A549 treated with CORT108297 at 1 μM for 4 hours (cell line): ENCODE data around the gene ANKS1B. TPM values are rescaled to one million over a fixed set of nuclear protein-coding genes. Genes with fewer than 3 reads are reported as not detected.

ENCODE experiments used
- total RNA-seq: library from RNA; stranded (reverse); fragments of 200-300 nt; extraction: Qiagen RNA extraction; gene quantifications from 5 replicates; pipeline ENCODE4 v1.2.3, GENCODE V29; 2022

ANKS1B gene
- 0.20 to 0.63 TPM (median 0.48 TPM) in 5 replicates for total RNA-seq

DNA sequence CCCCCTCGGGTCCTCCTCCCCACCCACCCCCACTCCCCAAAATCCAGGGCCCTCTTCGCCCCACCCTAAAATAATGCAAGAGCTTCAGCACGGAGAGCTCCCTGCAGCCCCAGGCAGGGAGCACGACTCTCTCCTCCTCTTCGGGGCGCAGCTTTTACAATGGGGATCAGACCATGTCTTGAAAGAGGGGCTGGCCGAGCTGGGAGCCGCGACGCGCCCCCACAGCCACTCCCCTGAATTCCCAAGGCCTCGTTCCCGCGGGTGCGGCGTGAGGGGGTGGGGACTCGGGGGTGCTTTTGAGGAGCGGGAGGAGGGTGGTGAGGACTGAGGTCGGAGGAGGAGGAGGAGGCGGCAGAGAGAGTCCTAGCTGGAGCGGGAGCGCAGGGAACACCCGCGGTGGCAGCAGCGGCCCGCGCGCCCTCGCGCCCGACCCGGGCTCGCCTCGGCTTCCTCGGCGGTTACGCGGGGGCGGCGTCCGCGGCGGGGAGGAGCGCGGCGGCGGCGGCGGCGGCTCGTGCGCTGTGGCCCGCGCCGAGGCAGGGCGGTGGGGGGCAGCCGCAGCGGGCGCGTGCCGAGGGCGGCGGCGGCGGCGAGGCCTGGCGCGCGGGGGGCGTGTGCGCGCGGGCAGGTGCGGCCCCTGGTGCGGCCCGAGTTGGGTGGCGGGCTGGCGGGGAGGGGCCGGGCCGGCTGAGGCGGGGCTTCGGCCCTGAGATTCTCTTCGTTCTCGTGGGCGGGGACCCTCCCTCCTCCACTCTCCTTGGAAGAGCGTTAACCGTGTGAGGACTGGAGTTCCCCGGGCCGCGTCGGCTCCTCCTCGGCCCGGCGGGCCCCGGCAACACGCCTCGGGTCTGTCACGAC lies at the start of gene ANKS1B:
Gene ANKS1B, minus strand, starts transcription at position 666 of the 858 bp plus-strand sequence. CDS start 699 bp downstream, outside the sequence.

DNA sequence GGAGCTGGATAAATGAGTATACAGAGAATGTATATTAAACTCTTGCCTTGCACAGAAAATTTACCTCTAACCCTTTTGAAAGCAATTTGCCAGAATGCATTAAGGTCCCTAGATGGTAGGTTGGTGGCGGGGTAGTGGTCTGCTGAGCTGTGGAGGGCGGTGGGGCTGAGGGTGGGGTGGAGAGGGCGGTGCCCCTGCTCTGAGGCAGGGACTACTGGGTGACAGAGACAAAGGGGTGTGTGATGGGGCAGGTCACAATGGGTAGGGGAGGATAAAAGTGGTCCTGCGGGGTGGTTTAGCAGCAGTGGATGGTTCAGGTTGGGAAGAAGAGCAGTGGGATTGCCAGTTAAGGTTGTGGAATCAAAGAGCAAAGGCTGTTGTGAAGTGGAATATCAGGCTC lies 337.3 kb downstream of the ANKS1B start, which contains the start of gene GARIN6:
Gene GARIN6, plus strand, starts transcription at position 301 of the 400 bp plus-strand sequence. CDS start 422 bp downstream, outside the sequence.

Other genes with a start within 250 kb of the ANKS1B start
- gene BLTP3B, start 157.9 kb upstream of the ANKS1B start, total RNA-seq, result 10.3 to 12.8 TPM (median 12.1 TPM) in 5 replicates
- 20.7 to 40.5 TPM (median 23.7 TPM) in 5 replicates for gene ACTR6, start 215.9 kb upstream of the ANKS1B start, total RNA-seq